Measurements from ENCODE around the gene RIOK3.
A peak's percentile ranks its signal among the peaks of the same experiment; 100 is the strongest.

RIOK3 gene

DNA sequence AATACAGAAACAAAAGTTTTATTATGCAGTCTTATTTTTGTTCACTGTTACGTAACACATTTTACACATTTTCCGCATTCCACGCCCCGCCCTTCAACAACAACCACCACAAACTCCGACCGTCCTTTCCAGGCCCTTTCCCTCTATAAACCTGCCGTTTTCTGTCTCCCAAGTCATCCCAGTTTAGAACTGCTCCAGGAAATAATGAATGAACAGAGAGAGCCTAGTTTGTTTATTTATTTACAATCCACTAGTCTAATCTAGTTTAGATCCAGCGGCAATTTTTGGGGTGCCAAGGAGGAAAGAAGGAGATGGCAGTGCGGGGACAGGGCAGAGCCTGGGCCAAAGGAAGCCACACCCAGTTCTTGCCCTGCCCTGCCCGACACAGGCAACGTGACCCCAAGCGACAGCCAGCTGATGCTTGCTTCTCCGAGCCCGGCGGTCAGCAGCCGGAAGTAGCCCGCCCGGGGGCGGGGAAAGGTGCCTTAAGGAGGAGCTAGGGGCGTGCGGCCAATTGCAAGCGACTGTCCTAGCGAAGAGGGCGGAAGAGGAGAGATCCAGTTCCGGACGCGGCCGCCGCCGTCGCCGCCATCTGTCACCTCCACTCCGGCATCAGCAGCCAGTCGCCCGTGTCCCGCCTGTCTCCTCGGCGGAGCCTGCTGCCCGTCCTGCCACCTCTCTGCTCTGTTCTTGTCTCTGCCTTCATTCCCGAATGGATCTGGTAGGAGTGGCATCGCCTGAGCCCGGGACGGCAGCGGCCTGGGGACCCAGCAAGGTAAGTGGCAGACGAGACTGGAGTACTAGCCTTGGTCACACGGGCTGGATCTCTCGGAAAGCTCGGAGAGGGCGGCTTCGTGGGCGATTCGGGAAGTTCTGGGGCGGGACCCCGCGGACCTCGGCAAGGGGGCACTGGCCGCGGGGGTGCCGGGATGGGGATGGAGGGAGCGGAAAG lies at the start of gene RIOK3 (continued):
- TF ChIP-seq, protein P1, sequence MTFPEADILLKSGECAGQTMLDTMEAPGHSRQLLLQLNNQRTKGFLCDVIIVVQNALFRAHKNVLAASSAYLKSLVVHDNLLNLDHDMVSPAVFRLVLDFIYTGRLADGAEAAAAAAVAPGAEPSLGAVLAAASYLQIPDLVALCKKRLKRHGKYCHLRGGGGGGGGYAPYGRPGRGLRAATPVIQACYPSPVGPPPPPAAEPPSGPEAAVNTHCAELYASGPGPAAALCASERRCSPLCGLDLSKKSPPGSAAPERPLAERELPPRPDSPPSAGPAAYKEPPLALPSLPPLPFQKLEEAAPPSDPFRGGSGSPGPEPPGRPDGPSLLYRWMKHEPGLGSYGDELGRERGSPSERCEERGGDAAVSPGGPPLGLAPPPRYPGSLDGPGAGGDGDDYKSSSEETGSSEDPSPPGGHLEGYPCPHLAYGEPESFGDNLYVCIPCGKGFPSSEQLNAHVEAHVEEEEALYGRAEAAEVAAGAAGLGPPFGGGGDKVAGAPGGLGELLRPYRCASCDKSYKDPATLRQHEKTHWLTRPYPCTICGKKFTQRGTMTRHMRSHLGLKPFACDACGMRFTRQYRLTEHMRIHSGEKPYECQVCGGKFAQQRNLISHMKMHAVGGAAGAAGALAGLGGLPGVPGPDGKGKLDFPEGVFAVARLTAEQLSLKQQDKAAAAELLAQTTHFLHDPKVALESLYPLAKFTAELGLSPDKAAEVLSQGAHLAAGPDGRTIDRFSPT (tag by site-specific recombination; IDR thresholded peaks at IDR 0.05): peak; percentile 81
- TF ChIP-seq ZNF366 (tag by site-specific recombination; conservative IDR thresholded peaks at IDR 0.05) (peak; percentile 56), ZNF623 (tag by site-specific recombination; IDR thresholded peaks at IDR 0.05) (no peak; the same call in 1 of the 2 replicates), GLIS2 (tag by site-specific recombination; IDR thresholded peaks at IDR 0.05) (0 out of 2 replicates have a peak, but pooled peaks have one; percentile 41), ZBTB17 (tag by site-specific recombination; IDR thresholded peaks at IDR 0.05) (peak; percentile 45; the same call in 1 of the 2 replicates), ZNF558 (tag by site-specific recombination; IDR thresholded peaks at IDR 0.05) (no peak), ZNF341 (tag by site-specific recombination; IDR thresholded peaks at IDR 0.05; ENCODE audit: low read depth) (0 out of 2 replicates have a peak, but pooled peaks have one; percentile 11), ZNF670 (tag by site-specific recombination; IDR thresholded peaks at IDR 0.05; ENCODE audit: low read depth) (no peak), ZNF223 (tag by site-specific recombination; IDR thresholded peaks at IDR 0.05) (peak; percentile 19; the same call in 1 of the 2 replicates), ZNF133 (tag by site-specific recombination; IDR thresholded peaks at IDR 0.05) (no peak), BCL11A (tag by site-specific recombination; IDR thresholded peaks at IDR 0.05; ENCODE audit: low read depth) (peak; percentile 70; the same call in 1 of the 2 replicates), ZNF24 (tag by site-specific recombination; IDR thresholded peaks at IDR 0.05) (no peak), SP2 (tag by site-specific recombination; IDR thresholded peaks at IDR 0.05) (peak; percentile 95), ZBTB20 (tag by site-specific recombination; IDR thresholded peaks at IDR 0.05) (peak; percentile 38; the same call in 1 of the 2 replicates), SALL2 (tag by site-specific recombination; IDR thresholded peaks at IDR 0.05; ENCODE audit: borderline replicate concordance) (no peak), ZNF585B (tag by site-specific recombination; IDR thresholded peaks at IDR 0.05) (no peak), ZBTB8A (tag by site-specific recombination; IDR thresholded peaks at IDR 0.05) (peak; percentile 100), ZNF791 (tag by site-specific recombination; IDR thresholded peaks at IDR 0.05) (no peak), ZNF747 (tag by site-specific recombination; IDR thresholded peaks at IDR 0.05) (no peak), ZNF658 (tag by site-specific recombination; IDR thresholded peaks at IDR 0.05) (no peak), ZNF433 (tag by site-specific recombination; IDR thresholded peaks at IDR 0.05; ENCODE audit: low read depth) (no peak), KLF7 (tag by site-specific recombination; IDR thresholded peaks at IDR 0.05; ENCODE audit: borderline replicate concordance) (peak; percentile 83; the same call in 1 of the 2 replicates), ZNF48 (tag by site-specific recombination; IDR thresholded peaks at IDR 0.05) (no peak), KLF10 (tag by site-specific recombination; IDR thresholded peaks at IDR 0.05) (peak; percentile 64), ZNF548 (tag by site-specific recombination; IDR thresholded peaks at IDR 0.05) (no peak), ZNF600 (tag by site-specific recombination; IDR thresholded peaks at IDR 0.05) (no peak)
- TF ChIP-seq, protein P2, sequence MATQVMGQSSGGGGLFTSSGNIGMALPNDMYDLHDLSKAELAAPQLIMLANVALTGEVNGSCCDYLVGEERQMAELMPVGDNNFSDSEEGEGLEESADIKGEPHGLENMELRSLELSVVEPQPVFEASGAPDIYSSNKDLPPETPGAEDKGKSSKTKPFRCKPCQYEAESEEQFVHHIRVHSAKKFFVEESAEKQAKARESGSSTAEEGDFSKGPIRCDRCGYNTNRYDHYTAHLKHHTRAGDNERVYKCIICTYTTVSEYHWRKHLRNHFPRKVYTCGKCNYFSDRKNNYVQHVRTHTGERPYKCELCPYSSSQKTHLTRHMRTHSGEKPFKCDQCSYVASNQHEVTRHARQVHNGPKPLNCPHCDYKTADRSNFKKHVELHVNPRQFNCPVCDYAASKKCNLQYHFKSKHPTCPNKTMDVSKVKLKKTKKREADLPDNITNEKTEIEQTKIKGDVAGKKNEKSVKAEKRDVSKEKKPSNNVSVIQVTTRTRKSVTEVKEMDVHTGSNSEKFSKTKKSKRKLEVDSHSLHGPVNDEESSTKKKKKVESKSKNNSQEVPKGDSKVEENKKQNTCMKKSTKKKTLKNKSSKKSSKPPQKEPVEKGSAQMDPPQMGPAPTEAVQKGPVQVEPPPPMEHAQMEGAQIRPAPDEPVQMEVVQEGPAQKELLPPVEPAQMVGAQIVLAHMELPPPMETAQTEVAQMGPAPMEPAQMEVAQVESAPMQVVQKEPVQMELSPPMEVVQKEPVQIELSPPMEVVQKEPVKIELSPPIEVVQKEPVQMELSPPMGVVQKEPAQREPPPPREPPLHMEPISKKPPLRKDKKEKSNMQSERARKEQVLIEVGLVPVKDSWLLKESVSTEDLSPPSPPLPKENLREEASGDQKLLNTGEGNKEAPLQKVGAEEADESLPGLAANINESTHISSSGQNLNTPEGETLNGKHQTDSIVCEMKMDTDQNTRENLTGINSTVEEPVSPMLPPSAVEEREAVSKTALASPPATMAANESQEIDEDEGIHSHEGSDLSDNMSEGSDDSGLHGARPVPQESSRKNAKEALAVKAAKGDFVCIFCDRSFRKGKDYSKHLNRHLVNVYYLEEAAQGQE (tag by site-specific recombination; IDR thresholded peaks at IDR 0.05): no peak
- TF ChIP-seq, protein P3, sequence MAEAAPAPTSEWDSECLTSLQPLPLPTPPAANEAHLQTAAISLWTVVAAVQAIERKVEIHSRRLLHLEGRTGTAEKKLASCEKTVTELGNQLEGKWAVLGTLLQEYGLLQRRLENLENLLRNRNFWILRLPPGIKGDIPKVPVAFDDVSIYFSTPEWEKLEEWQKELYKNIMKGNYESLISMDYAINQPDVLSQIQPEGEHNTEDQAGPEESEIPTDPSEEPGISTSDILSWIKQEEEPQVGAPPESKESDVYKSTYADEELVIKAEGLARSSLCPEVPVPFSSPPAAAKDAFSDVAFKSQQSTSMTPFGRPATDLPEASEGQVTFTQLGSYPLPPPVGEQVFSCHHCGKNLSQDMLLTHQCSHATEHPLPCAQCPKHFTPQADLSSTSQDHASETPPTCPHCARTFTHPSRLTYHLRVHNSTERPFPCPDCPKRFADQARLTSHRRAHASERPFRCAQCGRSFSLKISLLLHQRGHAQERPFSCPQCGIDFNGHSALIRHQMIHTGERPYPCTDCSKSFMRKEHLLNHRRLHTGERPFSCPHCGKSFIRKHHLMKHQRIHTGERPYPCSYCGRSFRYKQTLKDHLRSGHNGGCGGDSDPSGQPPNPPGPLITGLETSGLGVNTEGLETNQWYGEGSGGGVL (tag by site-specific recombination; IDR thresholded peaks at IDR 0.05): no peak
- TF ChIP-seq, protein P4, sequence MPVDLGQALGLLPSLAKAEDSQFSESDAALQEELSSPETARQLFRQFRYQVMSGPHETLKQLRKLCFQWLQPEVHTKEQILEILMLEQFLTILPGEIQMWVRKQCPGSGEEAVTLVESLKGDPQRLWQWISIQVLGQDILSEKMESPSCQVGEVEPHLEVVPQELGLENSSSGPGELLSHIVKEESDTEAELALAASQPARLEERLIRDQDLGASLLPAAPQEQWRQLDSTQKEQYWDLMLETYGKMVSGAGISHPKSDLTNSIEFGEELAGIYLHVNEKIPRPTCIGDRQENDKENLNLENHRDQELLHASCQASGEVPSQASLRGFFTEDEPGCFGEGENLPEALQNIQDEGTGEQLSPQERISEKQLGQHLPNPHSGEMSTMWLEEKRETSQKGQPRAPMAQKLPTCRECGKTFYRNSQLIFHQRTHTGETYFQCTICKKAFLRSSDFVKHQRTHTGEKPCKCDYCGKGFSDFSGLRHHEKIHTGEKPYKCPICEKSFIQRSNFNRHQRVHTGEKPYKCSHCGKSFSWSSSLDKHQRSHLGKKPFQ (tag by site-specific recombination; IDR thresholded peaks at IDR 0.05): no peak
- TF ChIP-seq, protein P5, sequence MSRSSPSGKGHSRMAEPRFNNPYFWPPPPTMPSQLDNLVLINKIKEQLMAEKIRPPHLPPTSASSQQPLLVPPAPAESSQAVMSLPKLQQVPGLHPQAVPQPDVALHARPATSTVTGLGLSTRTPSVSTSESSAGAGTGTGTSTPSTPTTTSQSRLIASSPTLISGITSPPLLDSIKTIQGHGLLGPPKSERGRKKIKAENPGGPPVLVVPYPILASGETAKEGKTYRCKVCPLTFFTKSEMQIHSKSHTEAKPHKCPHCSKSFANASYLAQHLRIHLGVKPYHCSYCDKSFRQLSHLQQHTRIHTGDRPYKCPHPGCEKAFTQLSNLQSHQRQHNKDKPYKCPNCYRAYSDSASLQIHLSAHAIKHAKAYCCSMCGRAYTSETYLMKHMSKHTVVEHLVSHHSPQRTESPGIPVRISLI (tag by site-specific recombination; IDR thresholded peaks at IDR 0.05): no peak

Data from HEK293 (cell line).